NCI-H1436 (cell line): Measurements from ENCODE around the gene LRRC27.
A peak's percentile ranks its signal among the peaks of the same experiment; 100 is the strongest.

ENCODE experiments used
- DNase-seq: peaks from one replicate; lab custom pipeline; 2025; lab: John Stamatoyannopoulos, UW

The LRRC27 gene

GRCh38 chr10:132301371-132302330 lies 30.3 kb upstream of the LRRC27 start:
- no peak for DNase-seq

GRCh38 chr10:132302421-132303310 lies 29.3 kb upstream of the LRRC27 start:
- no peak for DNase-seq

GRCh38 chr10:132303361-132304115 lies 28.5 kb upstream of the LRRC27 start:
- no peak for DNase-seq

- no peak for DNase-seq
These were observed 27.1 kb upstream of the LRRC27 start for GRCh38 chr10:132304756-132305509.

GRCh38 chr10:132305654-132306342 lies 26.2 kb upstream of the LRRC27 start:
- no peak for DNase-seq

- DNase-seq, result no peak
These were observed 25.7 kb upstream of the LRRC27 start for GRCh38 chr10:132306343-132306685.

GRCh38 chr10:132306864-132307751 lies 24.9 kb upstream of the LRRC27 start:
- peak; percentile 67 for DNase-seq

GRCh38 chr10:132307823-132308586 lies 24.0 kb upstream of the LRRC27 start, which contains the start of gene STK32C:
Gene STK32C (minus strand): TSS chr10:132307950. CDS start chr10:132307833, 117 bp downstream.
- DNase-seq, result peak; percentile 96

GRCh38 chr10:132308587-132309470 lies 23.2 kb upstream of the LRRC27 start:
- DNase-seq, result no peak

- no peak for DNase-seq
These were observed 22.5 kb upstream of the LRRC27 start for GRCh38 chr10:132309471-132309865.

GRCh38 chr10:132309879-132310591 lies 22.0 kb upstream of the LRRC27 start:
- no peak for DNase-seq

- no peak for DNase-seq
These were observed 21.2 kb upstream of the LRRC27 start for GRCh38 chr10:132310701-132311337.

GRCh38 chr10:132311338-132311939 lies 20.6 kb upstream of the LRRC27 start:
- peak; percentile 35 for DNase-seq

GRCh38 chr10:132313305-132313704 lies 18.7 kb upstream of the LRRC27 start:
- no peak for DNase-seq

- DNase-seq, result no peak
These were observed 18.1 kb upstream of the LRRC27 start for GRCh38 chr10:132313865-132314264.

GRCh38 chr10:132314336-132314735 lies 17.7 kb upstream of the LRRC27 start:
- DNase-seq, result no peak
